GM12878 (cell line): ENCODE measurements around the gene METTL21A. TPM values are rescaled to one million over a fixed set of nuclear protein-coding genes. Genes with fewer than 3 reads are reported as not detected.

Experiments
- ATAC-seq: fragments of 200-7000 bp; cut with Tn5 transposase; 3 replicates; pipeline ENCODE4 v1.9.1; 2020; ENCODE audit warnings: mild to moderate bottlenecking, moderate library complexity
- BruUV-seq: library from RNA; stranded (reverse); fragments of 400-500 nt; replicated peaks from 2 replicates; lab custom pipeline; 2021; lab: Mats Ljungman, UMichigan
- CTCF ChIA-PET: fragments of 300-600 bp; sonication (Branson Sonifier 250); formaldehyde crosslinking; extraction: SDS; loops from one replicate; lab custom pipeline; 2021; ENCODE audit warnings: inconsistent platforms; lab: Yijun Ruan, JAX
- POLR2A ChIA-PET: fragments of 350-600 bp; formaldehyde crosslinking; extraction: SDS; loops from one replicate; lab custom pipeline; 2021; ENCODE audit warnings: inconsistent platforms; lab: Charles Lee
- RAD21 ChIA-PET: fragments of 300-600 bp; sonication (Branson Sonifier 250); formaldehyde crosslinking; loops from one replicate; lab custom pipeline; 2023; ENCODE audit warnings: antibody characterized with exemption; ENCODE audit not compliant: unreplicated experiment; lab: Charles Lee
- SMC1A ChIA-PET: fragments of 300-600 bp; sonication (Branson Sonifier 250); formaldehyde crosslinking; loops from one replicate; lab custom pipeline; 2023; ENCODE audit not compliant: unreplicated experiment, uncharacterized antibody; lab: Charles Lee
- DNase-seq: peaks from one replicate; pipeline ENCODE4 v3.0.0-alpha.2; 2011; ENCODE audit warnings: low read depth, low spot score
- FAIRE-seq: peaks from 3 replicates; lab custom pipeline; 2011; peaks lifted over from hg19 to GRCh38; lab: Jason Lieb, UNC
- H2AFZ ChIP-seq: 2 replicates; pipeline ENCODE4 v1.6.0; 2011; ENCODE audit warnings: low read depth, low read length, control low read depth; ENCODE audit not compliant: control insufficient read depth
- H3K27ac ChIP-seq: 2 replicates; pipeline ENCODE4 v1.5.1; 2011; ENCODE audit warnings: control low read depth; ENCODE audit not compliant: control insufficient read depth, insufficient read depth
- H3K27me3 ChIP-seq, 2 experiments: replicated peaks in 1 of 2; 2 replicates each; pipeline versions ENCODE4 v1.6.0 to v1.6.1; 2011; ENCODE audit warnings: low read length in 1 of 2; ENCODE audit not compliant: control insufficient read depth in 2 of 2, insufficient read depth in 2 of 2
- H3K36me3 ChIP-seq, 2 experiments: 2 replicates each; pipeline ENCODE4 v1.5.1; 2011; ENCODE audit warnings: low read length in 1 of 2; ENCODE audit not compliant: control insufficient read depth in 2 of 2, insufficient read depth in 2 of 2
- H3K4me1 ChIP-seq: 2 replicates; pipeline ENCODE4 v1.6.1; 2011; ENCODE audit warnings: mild to moderate bottlenecking, low read length, moderate library complexity, mixed read lengths; ENCODE audit not compliant: control insufficient read depth, insufficient read depth
- H3K4me2 ChIP-seq: 2 replicates; pipeline ENCODE4 v1.6.0; 2011; ENCODE audit warnings: control low read depth; ENCODE audit not compliant: control insufficient read depth, insufficient read depth
- H3K4me3 ChIP-seq: fragments of 200-600 bp; sonication (generic); 2 replicates; pipeline ENCODE4 v1.5.1; 2016
- H3K79me2 ChIP-seq: 2 replicates; pipeline ENCODE4 v1.6.0; 2011; ENCODE audit warnings: low read length; ENCODE audit not compliant: control insufficient read depth, insufficient read depth
- H3K9ac ChIP-seq: 2 replicates; pipeline ENCODE4 v1.8.0; 2011; ENCODE audit warnings: low read length, control low read depth, mixed read lengths; ENCODE audit not compliant: control insufficient read depth, insufficient read depth
- H3K9me3 ChIP-seq: replicated peaks from 3 replicates; pipeline ENCODE4 v1.5.1; 2011; ENCODE audit warnings: mild to moderate bottlenecking, low read length; ENCODE audit not compliant: control insufficient read depth, insufficient read depth
- H4K20me1 ChIP-seq: 2 replicates; pipeline ENCODE4 v1.6.0; 2011; ENCODE audit not compliant: control insufficient read depth, insufficient read depth
- ASH2L ChIP-seq: fragments of 300-600, 200-600 bp; sonication (generic); IDR thresholded peaks from 2 replicates; pipeline ENCODE4 v1.6.1; 2017; ENCODE audit warnings: low read depth, mild to moderate bottlenecking, borderline replicate concordance
- BCL3 ChIP-seq: IDR thresholded peaks from 2 replicates; pipeline ENCODE4 v1.6.1; 2011; ENCODE audit warnings: borderline replicate concordance, low read depth, mild to moderate bottlenecking, moderate library complexity, low read length; ENCODE audit not compliant: insufficient read depth, poor library complexity, severe bottlenecking
- CTCF ChIP-seq, 3 experiments: IDR thresholded peaks in 2 of 3; conservative IDR thresholded peaks in 1 of 3; 2 replicates each; pipeline ENCODE4 v1.5.1; 2011; ENCODE audit warnings: low read depth in 3 of 3, low read length in 3 of 3, mild to moderate bottlenecking in 3 of 3, control low read depth in 2 of 3, moderate library complexity in 2 of 3, inconsistent platforms in 1 of 3, mixed read lengths in 1 of 3; ENCODE audit not compliant: control insufficient read depth in 2 of 3, insufficient read depth in 1 of 3; ENCODE audit errors: extremely low read depth in 1 of 3
- MTA3 ChIP-seq: IDR thresholded peaks from 2 replicates; pipeline ENCODE4 v1.6.1; 2012; ENCODE audit warnings: low read length, inconsistent platforms, borderline replicate concordance
- NBN ChIP-seq: fragments of 450-650 bp; IDR thresholded peaks from 2 replicates; pipeline ENCODE4 v1.6.1; 2016
- RBBP5 ChIP-seq: fragments of 200-600 bp; sonication (generic); conservative IDR thresholded peaks from 2 replicates; pipeline ENCODE4 v1.6.1; 2016
- SP1 ChIP-seq: IDR thresholded peaks from one replicate; pipeline ENCODE4 v1.6.1; 2011; ENCODE audit warnings: low read depth, low read length
- SPI1 ChIP-seq: IDR thresholded peaks from 2 replicates; pipeline ENCODE4 v1.6.1; 2011; ENCODE audit warnings: low read depth, mild to moderate bottlenecking, low read length, moderate library complexity, borderline replicate concordance; ENCODE audit not compliant: insufficient read depth
- ZNF274 ChIP-seq: IDR thresholded peaks from one replicate; pipeline ENCODE4 v1.8.0; 2011; ENCODE audit not compliant: insufficient read length, insufficient read depth
- WGBS: methylation state at CpG from one replicate; pipeline ENCODE4 v1.1.6; 2016; ENCODE audit warnings: low lambda C conversion rate; ENCODE audit not compliant: insufficient replicate concordance, insufficient coverage; ENCODE audit errors: missing lambda C conversion rate; 5-methylcytosine and 5-hydroxymethylcytosine counted together
- in situ Hi-C: fragments of 300-500 bp; cut with MboI; formaldehyde crosslinking; loops from 9 replicates; pipeline ENCODE4 v1.14.3; 2018; ENCODE audit warnings: mixed read lengths
- intact Hi-C: fragments of 100-400 bp; cut with micrococcal nuclease; formaldehyde crosslinking; loops from one replicate; pipeline ENCODE4 v1.14.2; 2022; ENCODE audit not compliant: unreplicated experiment
- polyA plus RNA-seq, 11 experiments: library from polyadenylated mRNA; depleted of rRNA in 4 of 11; unstranded in 6 of 11; stranded (reverse) in 5 of 11; fragments of >200 nt; fragmentation: Nextera tagmentation in 4 of 11; fragmentation: Illumina TruSeq in 1 of 11; extraction: Ambion mirVana in 4 of 11; extraction: Trizol in 1 of 11; gene quantifications; 1 replicate in 1 of 11; 2 replicates in 10 of 11; pipeline versions ENCODE4 v1.2.1 to v1.2.3, GENCODE V29; 2011 to 2016; ENCODE audit warnings: inconsistent platforms in 2 of 11, missing spikeins in 2 of 11, low read depth in 1 of 11
- total RNA-seq, 4 experiments: library from RNA; depleted of rRNA in 3 of 4; stranded (reverse); fragments of >200 nt in 3 of 4; fragmentation: Illumina TruSeq in 1 of 4; extraction: Trizol in 1 of 4; gene quantifications; 2 replicates each; pipeline versions ENCODE4 v1.2.1 to v1.2.3, GENCODE V29; 2013 to 2021

The METTL21A gene
- total and polyA plus RNA-seq, 10 of the 15 experiments (the other 5 are each of a cell fraction or from before 2014, with no cell fraction given) = 6.8 to 41.7 (median 27.8) TPM

GRCh38 chr2:207632575-207633493 lies 7.6 kb upstream of the METTL21A start:
- TF ChIP-seq SPI1 (peak; percentile 33; the same call in 1 of the 2 replicates), ZNF274 (no peak)
- FAIRE-seq (no peak), ATAC-seq (peak; percentile 86), DNase-seq (no peak)
- Histone ChIP-seq H3K9me3 (no peaks in the 10 kb centered on the region), H3K27ac (no peak overlapping the region), H3K4me1 (no peaks in the 10 kb centered on the region), H4K20me1 (no peaks in the 10 kb centered on the region), H3K27me3 (no peaks in the 10 kb centered on the region), H3K79me2 (no peaks in the 10 kb centered on the region), H3K36me3 (no peaks in the 10 kb centered on the region), H3K4me2 (no peak overlapping the region), H3K9ac (no peak overlapping the region), H2AFZ (no peak overlapping the region), H3K4me3 (no peak overlapping the region)
- no TSS peak for BruUV-seq
- CTCF ChIA-PET = interaction anchor here (0.6 to 2.1 kb wide), 12 partner anchors 11 to 621 kb away, joined by 3 to 9 read pairs (median 5); no protein-coding TSS in a partner anchor
- RAD21 ChIA-PET = interaction anchor here (0.8 to 1.8 kb wide), 9 partner anchors 7 to 408 kb away, joined by 3 to 12 read pairs (median 3); partner anchors contain the start of genes CCNYL1 and METTL21A
- SMC1A ChIA-PET = interaction anchor here (0.6 to 2.3 kb wide), 17 partner anchors 25 to 639 kb away, joined by 3 to 7 read pairs (median 3); partner anchors contain the start of gene CCNYL1
- POLR2A ChIA-PET = interaction anchor here (1.2 to 1.3 kb wide), 2 partner anchors 73 to 94 kb away, joined by 3 read pairs; no protein-coding TSS in a partner anchor
- WGBS = 96% methylated on average over 8 of the region's 8 CpGs
- in situ Hi-C loops = no loop called here
- intact Hi-C loops = no loop called here

GRCh38 chr2:207630491-207630890 lies 5.3 kb upstream of the METTL21A start:
- no peaks in the 10 kb centered on the region for H3K79me2 ChIP-seq
- H2AFZ ChIP-seq = no peak overlapping the region; the same call in 1 of the 2 replicates
- no peak overlapping the region for H3K4me3 ChIP-seq
- 81% methylated on average over 4 of the region's 4 CpGs for whole genome bisulfite sequencing
- ChIA-PET RAD21 (interaction anchor here (0.6 to 1.6 kb wide), 3 partner anchors 22 to 81 kb away, joined by 3 to 6 read pairs (median 3); partner anchors contain the start of gene CCNYL1), POLR2A (interaction anchor here (0.6 to 0.9 kb wide), 6 partner anchors 24 to 704 kb away, joined by 3 to 4 read pairs (median 4); partner anchors contain the start of gene CCNYL1), SMC1A (interaction anchor here (0.6 to 1.9 kb wide), 5 partner anchors 14 to 115 kb away, joined by 3 to 6 read pairs (median 5); no protein-coding TSS in a partner anchor), CTCF (interaction anchor here (0.8 to 1.6 kb wide), 6 partner anchors 103 to 410 kb away, joined by 3 to 6 read pairs (median 3); no protein-coding TSS in a partner anchor)
- H3K9me3 ChIP-seq = no peaks in the 10 kb centered on the region
- ATAC-seq (no peak), DNase-seq (no peak), FAIRE-seq (no peak)
- intact Hi-C loops = no loop called here
- H3K36me3 ChIP-seq = no peaks in the 10 kb centered on the region
- in situ Hi-C loops = no loop called here
- no peaks in the 10 kb centered on the region for H4K20me1 ChIP-seq
- no peaks in the 10 kb centered on the region for H3K27me3 ChIP-seq
- no peak overlapping the region for H3K9ac ChIP-seq
- H3K27ac ChIP-seq = no peak overlapping the region
- no peaks in the 10 kb centered on the region for H3K4me1 ChIP-seq
- no TSS peak for BruUV-seq
- no peak overlapping the region for H3K4me2 ChIP-seq
- TF ChIP-seq RBBP5 (no peak), NBN (no peak), SP1 (no peak), ASH2L (no peak), BCL3 (no peak), MTA3 (no peak), CTCF (IDR thresholded peaks at IDR 0.05 in 2 of 3, conservative IDR thresholded peaks at IDR 0.05 in 1 of 3; ENCODE audit: control insufficient read depth in 2 of 3, extremely low read depth in 1 of 3, insufficient read depth in 1 of 3, low read depth in 3 of 3, low read length in 3 of 3) (no peak)
